ENCODE results near the gene SLC25A30. TPM values are rescaled to one million over a fixed set of nuclear protein-coding genes. Genes with fewer than 3 reads are reported as not detected.
A peak's percentile ranks its signal among the peaks of the same experiment; 100 is the strongest.

Gene SLC25A30
- total RNA-seq, 2 experiments from 2014 or later = 17.5 to 17.6 TPM

GRCh38 chr13:45368571-45368970, 49.6 kb downstream of the SLC25A30 start:
- peaks cover 36% of the 10 kb centered on the region for H3K36me3 Mint-ChIP-seq (ENCODE audit: low read depth)
- ChIA-PET CTCF (interaction anchor here (0.9 to 6.8 kb wide), 8 partner anchors 11 to 122 kb away, joined by 3 to 78 read pairs (median 6); partner anchors contain the start of genes COG3, SLC25A30 and TPT1), POLR2A (interaction anchor here (1.7 to 5.9 kb wide), 6 partner anchors 11 to 96 kb away, joined by 6 to 81 read pairs (median 16); partner anchors contain the start of genes COG3, SLC25A30 and TPT1)
- H3K27ac Mint-ChIP-seq = peak overlapping the region; percentile 86
- H3K4me3 Mint-ChIP-seq = no peak overlapping the region
- peaks cover 54% of the 10 kb centered on the region for H3K4me1 Mint-ChIP-seq
- H3K9me3 Mint-ChIP-seq = no peaks in the 10 kb centered on the region
- DNase-seq = no peak
- H3K27me3 Mint-ChIP-seq = no peaks in the 10 kb centered on the region

- Mint-ChIP-seq H3K27me3 (no peaks in the 10 kb centered on the region), H3K27ac (peak overlapping the region; percentile 86), H3K36me3 (ENCODE audit: low read depth) (peaks cover 40% of the 10 kb centered on the region), H3K4me1 (peaks cover 59% of the 10 kb centered on the region), H3K4me3 (no peak overlapping the region), H3K9me3 (no peaks in the 10 kb centered on the region)
- ChIA-PET CTCF (interaction anchor here (0.9 to 6.8 kb wide), 8 partner anchors 11 to 321 kb away, joined by 3 to 78 read pairs (median 6); partner anchors contain the start of genes COG3, SLC25A30 and TPT1), POLR2A (interaction anchor here (1.0 to 5.9 kb wide), 8 partner anchors 10 to 156 kb away, joined by 3 to 81 read pairs (median 13); partner anchors contain the start of genes COG3, SLC25A30 and TPT1)
- DNase-seq = peak; percentile 19
Measured at GRCh38 chr13:45368005-45368404, 50.2 kb downstream of the SLC25A30 start.

- Mint-ChIP-seq H3K27ac (peak overlapping the region; percentile 86), H3K4me3 (peak overlapping the region; percentile 22), H3K27me3 (no peaks in the 10 kb centered on the region), H3K4me1 (peaks cover 66% of the 10 kb centered on the region), H3K36me3 (ENCODE audit: low read depth) (peaks cover 46% of the 10 kb centered on the region), H3K9me3 (no peaks in the 10 kb centered on the region)
- CTCF ChIA-PET = interaction anchor here (0.9 to 6.8 kb wide), 9 partner anchors 25 to 320 kb away, joined by 3 to 78 read pairs (median 7); partner anchors contain the start of genes COG3, SLC25A30 and TPT1
- POLR2A ChIA-PET = interaction anchor here (1.0 to 5.9 kb wide), 9 partner anchors 10 to 157 kb away, joined by 3 to 81 read pairs (median 12); partner anchors contain the start of genes COG3, SLC25A30 and TPT1
- peak; percentile 93 for DNase-seq
Measured at GRCh38 chr13:45367358-45367757, 50.8 kb downstream of the SLC25A30 start.

- CTCF ChIA-PET = interaction anchor here (1.0 kb wide), 1 partner anchor 845 kb away, joined by 3 read pairs; no protein-coding TSS in a partner anchor
Measured at GRCh38 chr13:45365558-45365885, 52.7 kb downstream of the SLC25A30 start.

DNA sequence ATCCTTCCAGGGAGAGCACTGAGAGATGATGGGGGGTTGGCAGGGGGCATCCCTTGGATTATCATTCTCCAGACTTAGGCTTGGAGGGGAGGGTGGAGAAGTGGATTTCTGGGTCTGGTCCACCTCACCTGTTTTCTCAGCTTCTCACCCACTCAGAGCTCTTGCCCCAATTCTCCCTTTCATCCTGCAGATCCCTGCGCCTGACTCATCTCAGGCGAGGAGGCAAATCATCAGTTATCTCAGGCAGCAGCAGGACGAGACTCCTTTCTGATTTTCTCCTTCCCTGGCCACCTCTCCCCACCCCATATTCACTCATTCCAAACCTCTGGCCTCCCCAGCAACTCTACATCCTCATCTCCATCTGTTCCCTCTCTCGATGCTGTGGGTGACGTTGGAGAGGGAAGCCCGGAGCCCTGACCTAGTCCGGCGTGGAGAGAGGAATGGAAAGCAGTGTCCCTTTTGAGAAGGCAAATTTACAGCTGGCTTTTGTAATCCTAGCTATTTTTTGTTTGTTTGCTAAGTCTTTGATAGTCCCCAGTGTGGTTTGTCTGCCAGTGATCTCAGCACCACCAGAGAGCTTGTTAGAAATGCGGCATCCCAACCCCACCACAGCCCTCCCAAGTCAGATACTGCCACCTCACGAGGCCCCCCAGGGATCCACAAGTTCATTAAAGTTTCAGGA, 53.2 kb downstream of the SLC25A30 start:
- peaks cover 71% of the 10 kb centered on the region for H3K4me1 Mint-ChIP-seq
- H3K36me3 Mint-ChIP-seq (ENCODE audit: low read depth) = peaks cover 56% of the 10 kb centered on the region
- ChIA-PET POLR2A (interaction anchor here (1.0 to 5.9 kb wide), 3 partner anchors 25 to 100 kb away, joined by 3 to 81 read pairs (median 5); partner anchors contain the start of genes COG3, SLC25A30 and TPT1), CTCF (interaction anchor here (1.0 kb wide), 1 partner anchor 846 kb away, joined by 3 read pairs; no protein-coding TSS in a partner anchor)
- H3K27ac Mint-ChIP-seq = peak overlapping the region; percentile 37
- H3K27me3 Mint-ChIP-seq = no peaks in the 10 kb centered on the region
- no peak for DNase-seq
- H3K4me3 Mint-ChIP-seq = no peak overlapping the region
- no peaks in the 10 kb centered on the region for H3K9me3 Mint-ChIP-seq

More at GRCh38 chr13:45365558-45365885, 52.7 kb downstream of the SLC25A30 start:
- peaks cover 73% of the 10 kb centered on the region for H3K4me1 Mint-ChIP-seq
- DNase-seq = no peak
- peaks cover 53% of the 10 kb centered on the region for H3K36me3 Mint-ChIP-seq (ENCODE audit: low read depth)
- no peaks in the 10 kb centered on the region for H3K27me3 Mint-ChIP-seq
- no peak overlapping the region for H3K4me3 Mint-ChIP-seq
- POLR2A ChIA-PET = interaction anchor here (1.0 to 5.9 kb wide), 3 partner anchors 26 to 99 kb away, joined by 3 to 81 read pairs (median 5); partner anchors contain the start of genes COG3, SLC25A30 and TPT1
- H3K9me3 Mint-ChIP-seq = no peaks in the 10 kb centered on the region
- peak overlapping the region; percentile 57 for H3K27ac Mint-ChIP-seq

DNA sequence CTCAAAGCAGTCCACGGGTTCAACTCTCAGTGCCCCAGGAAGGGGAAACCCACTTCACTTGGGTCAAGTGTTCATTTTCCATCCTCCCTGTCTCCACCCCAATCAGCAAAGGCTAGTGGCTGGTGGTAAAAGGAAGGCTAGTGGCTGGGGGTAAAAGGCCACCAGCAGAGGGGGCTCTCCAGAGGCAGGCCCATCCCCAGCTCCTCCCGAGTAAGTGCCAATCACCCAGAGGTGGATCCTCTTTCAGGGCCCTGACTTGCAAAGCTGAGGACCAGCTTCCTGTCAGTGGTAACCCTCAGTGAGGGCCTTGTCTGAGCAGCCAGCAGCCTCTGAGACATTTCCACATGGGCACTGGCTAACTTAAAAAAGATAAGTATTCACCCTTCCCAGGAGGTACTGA, 55.2 kb downstream of the SLC25A30 start:
- H3K36me3 Mint-ChIP-seq (ENCODE audit: low read depth) = peaks cover 54% of the 10 kb centered on the region
- ChIA-PET POLR2A (interaction anchor here (0.6 to 1.9 kb wide), 7 partner anchors 9 to 380 kb away, joined by 3 to 10 read pairs (median 5); partner anchors contain the start of genes COG3 and TPT1), CTCF (interaction anchor here (1.1 kb wide), 1 partner anchor 21 kb away, joined by 4 read pairs; no protein-coding TSS in a partner anchor)
- peak; percentile 28 for DNase-seq
- H3K9me3 Mint-ChIP-seq = no peaks in the 10 kb centered on the region
- H3K4me1 Mint-ChIP-seq = peaks cover 62% of the 10 kb centered on the region
- H3K4me3 Mint-ChIP-seq = no peak overlapping the region
- H3K27ac Mint-ChIP-seq = peak overlapping the region; percentile 61
- no peaks in the 10 kb centered on the region for H3K27me3 Mint-ChIP-seq

- no peak for DNase-seq
- CTCF ChIA-PET = interaction anchor here (0.7 kb wide), 1 partner anchor 444 kb away, joined by 3 read pairs; no protein-coding TSS in a partner anchor
- Mint-ChIP-seq H3K4me3 (no peak overlapping the region), H3K27ac (peak overlapping the region; percentile 41), H3K4me1 (peaks cover 61% of the 10 kb centered on the region), H3K9me3 (no peaks in the 10 kb centered on the region), H3K27me3 (no peaks in the 10 kb centered on the region), H3K36me3 (ENCODE audit: low read depth) (peaks cover 55% of the 10 kb centered on the region)
- POLR2A ChIA-PET = interaction anchor here (1.9 kb wide), 3 partner anchors 20 to 103 kb away, joined by 5 to 10 read pairs (median 7); partner anchors contain the start of genes COG3 and TPT1
Measured at GRCh38 chr13:45361596-45362206, 56.5 kb downstream of the SLC25A30 start.

DNA sequence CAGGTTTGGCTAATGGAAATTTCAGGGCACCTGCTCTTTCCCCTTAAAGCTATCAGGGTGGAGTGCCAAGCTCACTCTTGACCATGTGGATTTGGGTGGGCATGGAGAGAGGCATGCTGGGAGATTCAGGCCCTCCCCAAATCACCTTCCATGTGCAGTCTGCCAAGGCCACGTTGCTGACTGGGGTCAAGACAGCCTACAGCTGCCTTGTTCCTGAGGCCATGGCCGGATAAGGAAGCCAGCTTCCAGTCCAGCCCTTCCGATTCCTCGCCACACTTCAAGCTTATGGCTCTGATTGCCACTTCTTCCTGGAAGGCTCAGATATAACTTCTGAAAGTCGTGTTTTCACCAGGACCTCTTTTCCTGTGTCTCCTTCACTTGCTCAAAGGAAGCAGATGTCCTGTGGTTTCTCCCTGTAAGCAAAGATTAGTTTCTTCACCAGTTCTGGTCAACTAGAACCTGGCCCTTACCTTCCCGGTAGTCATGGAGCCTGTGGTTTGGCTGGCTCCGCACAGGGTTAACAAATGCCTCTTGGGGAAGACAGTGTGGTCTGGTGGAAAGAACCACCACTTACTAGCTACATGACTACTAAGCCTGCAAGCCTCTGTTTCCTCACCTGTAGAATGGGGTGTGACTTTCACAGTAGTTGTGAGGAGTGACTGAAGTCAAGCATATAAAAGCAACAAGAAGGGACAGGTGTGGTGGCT, 61.1 kb downstream of the SLC25A30 start:
- CTCF ChIA-PET = interaction anchor here (0.6 to 1.8 kb wide), 3 partner anchors 11 to 702 kb away, joined by 3 to 5 read pairs (median 3); no protein-coding TSS in a partner anchor

GRCh38 chr13:45353895-45354294, 64.3 kb downstream of the SLC25A30 start:
- Mint-ChIP-seq H3K9me3 (no peaks in the 10 kb centered on the region), H3K36me3 (ENCODE audit: low read depth) (peaks cover 59% of the 10 kb centered on the region), H3K27me3 (no peaks in the 10 kb centered on the region), H3K4me3 (no peak overlapping the region), H3K4me1 (peaks cover 26% of the 10 kb centered on the region), H3K27ac (peak overlapping the region; percentile 6)
- ChIA-PET POLR2A (interaction anchor here (0.7 to 0.9 kb wide), 3 partner anchors 9 to 30 kb away, joined by 3 to 5 read pairs (median 5); partner anchors contain the start of gene TPT1), CTCF (interaction anchor here (1.3 kb wide), 1 partner anchor 17 kb away, joined by 6 read pairs; no protein-coding TSS in a partner anchor)
- DNase-seq = no peak

More for the DNA sequence above, 61.1 kb downstream of the SLC25A30 start:
- POLR2A ChIA-PET = interaction anchor here (1.1 to 5.0 kb wide), 4 partner anchors 10 to 46 kb away, joined by 3 to 31 read pairs (median 8); partner anchors contain the start of gene TPT1
- no peaks in the 10 kb centered on the region for H3K27me3 Mint-ChIP-seq
- no peak for DNase-seq
- peaks cover 41% of the 10 kb centered on the region for H3K4me1 Mint-ChIP-seq
- peaks cover 50% of the 10 kb centered on the region for H3K36me3 Mint-ChIP-seq (ENCODE audit: low read depth)
- H3K27ac Mint-ChIP-seq = peak overlapping the region; percentile 72
- no peak overlapping the region for H3K4me3 Mint-ChIP-seq
- no peaks in the 10 kb centered on the region for H3K9me3 Mint-ChIP-seq

DNA sequence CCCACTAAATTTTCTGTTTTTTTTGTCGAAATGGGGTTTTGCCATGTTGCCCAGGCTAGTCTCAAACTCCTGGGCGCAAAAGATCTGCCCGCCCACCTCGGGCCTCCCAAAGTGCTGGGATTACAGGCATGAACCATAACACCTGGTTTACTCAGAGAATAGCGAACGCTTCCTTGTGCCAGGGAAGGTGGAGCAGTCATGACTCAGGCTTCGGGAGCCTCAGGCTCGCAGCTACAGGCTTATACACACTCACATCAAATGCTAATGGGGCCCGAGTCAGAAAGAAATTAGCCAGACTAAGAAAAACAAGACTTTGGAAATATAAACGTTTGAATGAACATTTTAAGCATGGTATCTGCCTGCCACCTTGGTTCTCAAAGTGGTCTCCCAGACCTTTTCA, 66.1 kb downstream of the SLC25A30 start:
- Mint-ChIP-seq H3K36me3 (ENCODE audit: low read depth) (peaks cover 59% of the 10 kb centered on the region), H3K9me3 (no peaks in the 10 kb centered on the region), H3K4me3 (no peak overlapping the region), H3K27ac (no peak overlapping the region), H3K27me3 (no peaks in the 10 kb centered on the region), H3K4me1 (peaks cover 14% of the 10 kb centered on the region)
- POLR2A ChIA-PET = interaction anchor here (0.9 to 1.3 kb wide), 2 partner anchors 10 to 11 kb away, joined by 4 to 5 read pairs; partner anchors contain the start of gene TPT1
- no peak for DNase-seq
- CTCF ChIA-PET = interaction anchor here (2.4 kb wide), 1 partner anchor 10 kb away, joined by 9 read pairs; the partner anchor contains the start of gene TPT1

- Mint-ChIP-seq H3K27ac (no peak overlapping the region), H3K9me3 (no peaks in the 10 kb centered on the region), H3K4me3 (no peak overlapping the region), H3K27me3 (no peaks in the 10 kb centered on the region), H3K4me1 (peaks cover 7% of the 10 kb centered on the region), H3K36me3 (ENCODE audit: low read depth) (peaks cover 54% of the 10 kb centered on the region)
- DNase-seq = no peak
- CTCF ChIA-PET = interaction anchor here (0.7 to 2.4 kb wide), 2 partner anchors 9 to 206 kb away, joined by 4 to 9 read pairs; partner anchors contain the start of gene TPT1
- POLR2A ChIA-PET = interaction anchor here (1.3 kb wide), 1 partner anchor 9 kb away, joined by 3 read pairs; the partner anchor contains the start of gene TPT1
Measured at GRCh38 chr13:45350152-45350551, 68.0 kb downstream of the SLC25A30 start.

Measured in activated CD4-positive, alpha-beta memory T cell treated with anti-CD3 and anti-CD28 coated beads, Interleukin-2, amount 10 ng/mL, durations not matched to agents 7 days and 5 days (primary cell).